DND-41 (cell line): ENCODE measurements around the gene CYBB.

ENCODE experiments used
- ATAC-seq: fragments of 200-7000 bp; cut with Tn5 transposase; 3 replicates; pipeline ENCODE4 v1.9.1; 2021; ENCODE audit warnings: low read depth; ENCODE audit not compliant: insufficient read depth
- DNase-seq: peaks from one replicate; pipeline ENCODE4 v3.0.0-alpha.2; 2020
- H2AFZ ChIP-seq: 2 replicates; pipeline ENCODE4 v1.6.0; 2012; ENCODE audit warnings: low read depth, low read length
- H3K27ac ChIP-seq: 2 replicates; pipeline ENCODE4 v1.5.1; 2012; ENCODE audit warnings: low read length, inconsistent platforms
- H3K27me3 ChIP-seq: fragments of 200-600 bp; sonication (generic); 2 replicates; pipeline ENCODE4 v1.6.0; 2012; ENCODE audit warnings: low read length, mild to moderate bottlenecking, inconsistent platforms; ENCODE audit not compliant: insufficient read depth, poor library complexity
- H3K36me3 ChIP-seq: 2 replicates; pipeline ENCODE4 v1.5.1; 2012; ENCODE audit warnings: low read length, inconsistent platforms; ENCODE audit not compliant: insufficient read depth
- H3K4me1 ChIP-seq: 2 replicates; pipeline ENCODE4 v1.5.1; 2012; ENCODE audit warnings: mild to moderate bottlenecking, low read length; ENCODE audit not compliant: insufficient read depth
- H3K4me2 ChIP-seq: 2 replicates; pipeline ENCODE4 v1.6.0; 2012; ENCODE audit warnings: mild to moderate bottlenecking, moderate library complexity, low read length, inconsistent platforms; ENCODE audit not compliant: insufficient read depth
- H3K4me3 ChIP-seq, 2 experiments: fragments of 200-600 bp in 1 of 2; shearing (Covaris generic) in 1 of 2; 2 replicates each; pipeline ENCODE4 v1.5.1; 2012 to 2016; ENCODE audit warnings: inconsistent platforms in 2 of 2, low read length in 2 of 2, mild to moderate bottlenecking in 2 of 2, low read depth in 1 of 2, moderate library complexity in 1 of 2
- H3K79me2 ChIP-seq: 2 replicates; pipeline ENCODE4 v1.6.0; 2012; ENCODE audit warnings: low read length, inconsistent platforms; ENCODE audit not compliant: insufficient read depth
- H3K9ac ChIP-seq: 2 replicates; pipeline ENCODE4 v1.6.0; 2012; ENCODE audit warnings: low read depth, mild to moderate bottlenecking, inconsistent platforms, low read length, moderate library complexity
- H3K9me3 ChIP-seq: 2 replicates; pipeline ENCODE4 v1.5.1; 2012; ENCODE audit warnings: low read length, moderate library complexity, mild to moderate bottlenecking, inconsistent platforms; ENCODE audit not compliant: insufficient read depth, severe bottlenecking
- H4K20me1 ChIP-seq: 2 replicates; pipeline ENCODE4 v1.6.0; 2012; ENCODE audit warnings: low read length; ENCODE audit not compliant: insufficient read depth
- CTCF ChIP-seq: IDR thresholded peaks from 2 replicates; pipeline ENCODE4 v1.5.1; 2012; ENCODE audit warnings: borderline replicate concordance, low read length, moderate library complexity, mild to moderate bottlenecking; ENCODE audit not compliant: poor library complexity, severe bottlenecking; ENCODE audit errors: extremely low read depth
- EZH2 ChIP-seq: IDR thresholded peaks from 3 replicates; pipeline ENCODE4 v1.6.1; 2012; ENCODE audit warnings: borderline replicate concordance, low read depth, mild to moderate bottlenecking, moderate library complexity, low read length, inconsistent platforms; ENCODE audit not compliant: severe bottlenecking

Gene CYBB

GRCh38 chrX:37862851-37863250, 83.0 kb downstream of the CYBB start:
- no peak for ATAC-seq
- Histone ChIP-seq H4K20me1 (no peaks in the 10 kb centered on the region), H3K27me3 (no peaks in the 10 kb centered on the region), H3K27ac (no peak overlapping the region), H3K9me3 (no peaks in the 10 kb centered on the region), H3K36me3 (no peaks in the 10 kb centered on the region), H3K4me3 (no peak overlapping the region), H3K4me2 (no peak overlapping the region), H3K79me2 (no peaks in the 10 kb centered on the region), H3K4me1 (peaks cover 5% of the 10 kb centered on the region), H2AFZ (no peak overlapping the region), H3K9ac (no peak overlapping the region)
- DNase-seq: no peak
- TF ChIP-seq EZH2 (no peak), CTCF (no peak)
